GM23338 (cell line): ENCODE measurements around the gene FAM20A. TPM values are rescaled to one million over a fixed set of nuclear protein-coding genes. Genes with fewer than 3 reads are reported as not detected.

Experiments used
- ATAC-seq: fragments of 200-7000 bp; cut with Tn5 transposase; 3 replicates; pipeline ENCODE4 v1.9.1; 2020
- DNase-seq: peaks from one replicate; pipeline ENCODE4 v3.0.0-alpha.2; 2015; ENCODE audit warnings: low spot score
- H2AFZ ChIP-seq: fragments of 200-600 bp; sonication (generic); 2 replicates; pipeline ENCODE4 v1.8.0; 2016; ENCODE audit warnings: antibody characterized with exemption, mild to moderate bottlenecking, moderate library complexity
- H3F3A ChIP-seq: fragments of 200-600 bp; sonication (generic); replicated peaks from 2 replicates; pipeline ENCODE4 v1.8.0; 2017; ENCODE audit warnings: antibody characterized with exemption, mixed run types, low read depth
- H3K27ac ChIP-seq: fragments of 200-600 bp; sonication (generic); 2 replicates; pipeline ENCODE4 v1.6.1; 2016; ENCODE audit warnings: low read depth
- H3K27me3 ChIP-seq: fragments of 200-600 bp; sonication (generic); 2 replicates; pipeline ENCODE4 v1.8.0; 2016; ENCODE audit warnings: mild to moderate bottlenecking, mixed run types, moderate library complexity; ENCODE audit not compliant: insufficient read depth
- H3K36me3 ChIP-seq: fragments of 200-600 bp; sonication (generic); 2 replicates; pipeline ENCODE4 v1.8.0; 2016; ENCODE audit warnings: mild to moderate bottlenecking; ENCODE audit not compliant: insufficient read depth
- H3K4me1 ChIP-seq: fragments of 200-600 bp; sonication (generic); 2 replicates; pipeline ENCODE4 v1.8.0; 2016; ENCODE audit warnings: mild to moderate bottlenecking, moderate library complexity; ENCODE audit not compliant: insufficient read depth
- H3K4me2 ChIP-seq: fragments of 200-600 bp; sonication (generic); 2 replicates; pipeline ENCODE4 v1.7.1; 2017; ENCODE audit warnings: mixed run types
- H3K4me3 ChIP-seq: fragments of 200-600 bp; sonication (generic); 2 replicates; pipeline ENCODE4 v1.6.1; 2016; ENCODE audit warnings: mixed run types
- H3K79me2 ChIP-seq: fragments of 200-600 bp; sonication (generic); replicated peaks from 2 replicates; pipeline ENCODE4 v1.8.0; 2017; ENCODE audit warnings: mild to moderate bottlenecking; ENCODE audit not compliant: insufficient read depth
- H3K9me2 ChIP-seq: fragments of 200-600 bp; sonication (generic); 2 replicates; pipeline ENCODE4 v1.8.0; 2017; ENCODE audit not compliant: insufficient read depth
- H4K20me1 ChIP-seq: fragments of 200-600 bp; sonication (generic); replicated peaks from 2 replicates; pipeline ENCODE4 v1.8.0; 2017; ENCODE audit warnings: mild to moderate bottlenecking; ENCODE audit not compliant: insufficient read depth
- H3K27ac Mint-ChIP-seq: 2 replicates; pipeline ENCODE4 v1.8.0; 2020; ENCODE audit warnings: inconsistent platforms, mild to moderate bottlenecking, moderate library complexity, mixed read lengths
- H3K27me3 Mint-ChIP-seq: 3 replicates; pipeline ENCODE4 v1.8.0; 2022; ENCODE audit warnings: low read depth, mild to moderate bottlenecking, moderate library complexity, mixed read lengths, inconsistent platforms; ENCODE audit not compliant: insufficient read depth, poor library complexity
- H3K36me3 Mint-ChIP-seq: 3 replicates; pipeline ENCODE4 v1.8.0; 2021; ENCODE audit warnings: low read depth, mild to moderate bottlenecking, inconsistent platforms, moderate library complexity, mixed read lengths
- H3K4me1 Mint-ChIP-seq: 3 replicates; pipeline ENCODE4 v1.8.0; 2020; ENCODE audit warnings: mild to moderate bottlenecking, inconsistent platforms, mixed read lengths
- H3K4me3 Mint-ChIP-seq: 3 replicates; pipeline ENCODE4 v1.8.0; 2021; ENCODE audit warnings: moderate library complexity, mild to moderate bottlenecking, inconsistent platforms, mixed read lengths
- H3K9me3 Mint-ChIP-seq: 3 replicates; pipeline ENCODE4 v1.8.0; 2020; ENCODE audit warnings: moderate library complexity, mild to moderate bottlenecking, inconsistent platforms, mixed read lengths
- CREB1 ChIP-seq: fragments of 250-450 bp; sonication (Bioruptor Pico); IDR thresholded peaks from 2 replicates; pipeline ENCODE4 v1.5.0; 2020; ENCODE audit warnings: low read depth, mild to moderate bottlenecking, moderate library complexity
- CTCF ChIP-seq, 2 experiments: fragments of 200-600 bp in 1 of 2; sonication (generic) in 1 of 2; conservative IDR thresholded peaks; 2 replicates each; pipeline versions ENCODE4 v1.5.1 to v1.6.1; 2016 to 2017; ENCODE audit warnings: antibody characterized with exemption in 2 of 2, low read depth in 2 of 2, mild to moderate bottlenecking in 2 of 2, moderate library complexity in 1 of 2
- ETS1 ChIP-seq: IDR thresholded peaks from 2 replicates; pipeline ENCODE4 v1.6.1; 2016; ENCODE audit warnings: antibody characterized with exemption
- EZH2 ChIP-seq: fragments of 200-600 bp; sonication (generic); IDR thresholded peaks from one replicate; pipeline ENCODE4 v1.8.0; 2017; ENCODE audit warnings: antibody characterized with exemption, mild to moderate bottlenecking, low read depth; ENCODE audit not compliant: unreplicated experiment
- EZH2phosphoT487 ChIP-seq: fragments of 200-600 bp; sonication (generic); IDR thresholded peaks from one replicate; pipeline ENCODE4 v1.8.1; 2018; ENCODE audit warnings: antibody characterized with exemption; ENCODE audit not compliant: unreplicated experiment
- JUNB ChIP-seq: IDR thresholded peaks from one replicate; pipeline ENCODE4 v1.6.1; 2016; ENCODE audit warnings: antibody characterized with exemption; ENCODE audit not compliant: unreplicated experiment
- NANOG ChIP-seq: IDR thresholded peaks from 2 replicates; pipeline ENCODE4 v1.6.1; 2016; ENCODE audit warnings: antibody characterized with exemption, borderline replicate concordance
- POLR2AphosphoS5 ChIP-seq: IDR thresholded peaks from 2 replicates; pipeline ENCODE4 v1.6.1; 2016; ENCODE audit warnings: antibody characterized with exemption, low read depth
- ZNF331 ChIP-seq: fragments of 250-450 bp; sonication (Bioruptor Pico); IDR thresholded peaks from 2 replicates; pipeline ENCODE4 v1.5.0; 2020; ENCODE audit warnings: low read depth, mild to moderate bottlenecking, moderate library complexity
- ZNF462 ChIP-seq: fragments of 250-450 bp; sonication (Bioruptor Pico); IDR thresholded peaks from 2 replicates; pipeline ENCODE4 v1.5.0; 2020; ENCODE audit warnings: mild to moderate bottlenecking, moderate library complexity
- polyA plus RNA-seq: library from polyadenylated mRNA; unstranded; fragments of >200 nt; fragmentation: Nextera tagmentation; extraction: Ambion mirVana; gene quantifications from 2 replicates; pipeline ENCODE4 v1.2.1, GENCODE V29; 2016
- total RNA-seq: library from RNA; depleted of rRNA; stranded (reverse); fragments of >200 nt; shearing (Covaris generic); gene quantifications from 2 replicates; pipeline ENCODE4 v1.2.3, GENCODE V29; 2014

The FAM20A gene
- total and polyA plus RNA-seq, 2 experiments from 2014 or later, result 1.3 to 1.6 TPM

- Histone ChIP-seq H3K4me2 (no peak overlapping the region), H4K20me1 (peaks cover 5% of the 10 kb centered on the region; the same call in 1 of the 2 replicates), H2AFZ (no peak overlapping the region), H3K4me1 (no peaks in the 10 kb centered on the region), H3K4me3 (no peak overlapping the region), H3F3A (no peaks in the 10 kb centered on the region), H3K79me2 (no peaks in the 10 kb centered on the region), H3K36me3 (no peaks in the 10 kb centered on the region), H3K9me2 (no peaks in the 10 kb centered on the region), H3K27ac (no peak overlapping the region), H3K27me3 (no peaks in the 10 kb centered on the region)
- peaks cover 28% of the 10 kb centered on the region for H3K36me3 Mint-ChIP-seq
- H3K9me3 Mint-ChIP-seq, result no peaks in the 10 kb centered on the region
- H3K4me1 Mint-ChIP-seq, result no peaks in the 10 kb centered on the region
- no peak overlapping the region for H3K27ac Mint-ChIP-seq
- DNase-seq, result peak; percentile 41
- TF ChIP-seq CTCF (conservative IDR thresholded peaks at IDR 0.05; ENCODE audit: low read depth in 2 of 2) (peak in 1 of 2 experiments; percentile 58; a peak in 3 of 4 replicates), NANOG (no peak), ETS1 (no peak)
- no peak overlapping the region for H3K4me3 Mint-ChIP-seq
- ATAC-seq, result peak; percentile 83
- H3K27me3 Mint-ChIP-seq, result peaks cover 3% of the 10 kb centered on the region
Observed at GRCh38 chr17:68539548-68540467, 61.4 kb downstream of the FAM20A start.

- H3K36me3 Mint-ChIP-seq, result peaks cover 34% of the 10 kb centered on the region
- H3K4me1 Mint-ChIP-seq, result no peaks in the 10 kb centered on the region
- no peak for ATAC-seq
- TF ChIP-seq CREB1 (CRISPR knock-in tag) (no peak), NANOG (no peak), POLR2AphosphoS5 (no peak), ZNF462 (no peak), ETS1 (no peak), JUNB (no peak), EZH2phosphoT487 (no peak), ZNF331 (CRISPR knock-in tag) (no peak), EZH2 (no peak)
Observed at GRCh38 chr17:68535922-68536321, 65.2 kb downstream of the FAM20A start.

More at GRCh38 chr17:68535922-68536321, 65.2 kb downstream of the FAM20A start:
- Histone ChIP-seq H3K27ac (no peak overlapping the region), H3K79me2 (no peaks in the 10 kb centered on the region), H3K27me3 (no peaks in the 10 kb centered on the region), H3K4me2 (no peak overlapping the region), H4K20me1 (peaks cover 5% of the 10 kb centered on the region; the same call in 1 of the 2 replicates), H2AFZ (no peak overlapping the region), H3K4me1 (no peaks in the 10 kb centered on the region), H3F3A (no peaks in the 10 kb centered on the region), H3K9me2 (no peaks in the 10 kb centered on the region), H3K36me3 (no peaks in the 10 kb centered on the region; the same call in 1 of the 2 replicates), H3K4me3 (no peak overlapping the region)
- H3K27me3 Mint-ChIP-seq, result no peaks in the 10 kb centered on the region
- no peak overlapping the region for H3K4me3 Mint-ChIP-seq
- H3K27ac Mint-ChIP-seq, result peak overlapping the region; percentile 93
- no peak for DNase-seq
- H3K9me3 Mint-ChIP-seq, result no peaks in the 10 kb centered on the region
